K562 (cell line): Measurements from ENCODE around the gene DAPK1. TPM values are rescaled to one million over a fixed set of nuclear protein-coding genes. Genes with fewer than 3 reads are reported as not detected.

Experiments used
- ATAC-seq: fragments of 200-7000 bp; cut with Tn5 transposase; 3 replicates; pipeline ENCODE4 v1.9.1; 2020; ENCODE audit warnings: moderate library complexity
- BruUV-seq: library from RNA; stranded (reverse); fragments of 400-500 nt; replicated peaks from 2 replicates; lab custom pipeline; 2021; lab: Mats Ljungman, UMichigan
- CTCF ChIA-PET: fragments of 300-600 bp; formaldehyde crosslinking; extraction: SDS; loops from one replicate; lab custom pipeline; 2021; ENCODE audit warnings: low intra/inter-chr PET ratio; lab: Yijun Ruan, JAX
- POLR2A ChIA-PET: fragments of 300-600, 350-650 bp; sonication (Branson Sonifier 250); formaldehyde crosslinking; extraction: SDS; loops from one replicate; lab custom pipeline; 2021; ENCODE audit warnings: antibody characterized with exemption, inconsistent platforms; lab: Yijun Ruan, JAX
- DNase-seq, 4 experiments: peaks; one replicate each; pipeline versions ENCODE4 v3.0.0 to v3.0.0-alpha.2; 2011 to 2018; ENCODE audit warnings: low spot score in 3 of 4, mixed read lengths in 3 of 4; ENCODE audit errors: extremely low read depth in 1 of 4
- FAIRE-seq: peaks from 2 replicates; lab custom pipeline; 2011; peaks lifted over from hg19 to GRCh38; lab: Jason Lieb, UNC
- H2AFZ ChIP-seq: 2 replicates; pipeline ENCODE4 v1.6.0; 2011; ENCODE audit warnings: low read depth, low read length, control low read depth, inconsistent platforms
- H3K27ac ChIP-seq: fragments of 200-600 bp; 3 replicates; pipeline ENCODE4 v1.8.0; 2011; ENCODE audit warnings: low read depth, mild to moderate bottlenecking, control low read depth, inconsistent platforms, low read length, moderate library complexity, mixed read lengths; ENCODE audit errors: extremely low read depth
- H3K27me3 ChIP-seq, 2 experiments: fragments of 300-600 bp in 1 of 2; 2 replicates in 1 of 2; 3 replicates in 1 of 2; pipeline versions ENCODE4 v1.6.0 to v1.8.0; 2011; ENCODE audit warnings: inconsistent platforms in 2 of 2, low read length in 2 of 2, mild to moderate bottlenecking in 1 of 2, mixed read lengths in 1 of 2, moderate library complexity in 1 of 2; ENCODE audit not compliant: control insufficient read depth in 2 of 2, insufficient read depth in 2 of 2
- H3K36me3 ChIP-seq: fragments of 300-600 bp; 3 replicates; pipeline ENCODE4 v1.8.0; 2011; ENCODE audit warnings: mild to moderate bottlenecking, low read length, inconsistent platforms; ENCODE audit not compliant: control insufficient read depth, insufficient read depth
- H3K4me1 ChIP-seq, 2 experiments: fragments of 200-600 bp in 1 of 2; replicated peaks in 1 of 2; 2 replicates in 1 of 2; 3 replicates in 1 of 2; pipeline versions ENCODE4 v1.5.1 to v1.8.0; 2011; ENCODE audit warnings: inconsistent platforms in 2 of 2, low read length in 2 of 2, mild to moderate bottlenecking in 1 of 2, mixed read lengths in 1 of 2, moderate library complexity in 1 of 2; ENCODE audit not compliant: control insufficient read depth in 2 of 2, insufficient read depth in 2 of 2
- H3K4me2 ChIP-seq: 2 replicates; pipeline ENCODE4 v1.6.1; 2011; ENCODE audit warnings: low read length, control low read depth, inconsistent platforms, mixed read lengths; ENCODE audit not compliant: insufficient read depth
- H3K4me3 ChIP-seq: fragments of 200-600 bp; sonication (generic), shearing (Covaris generic); 2 replicates; pipeline ENCODE4 v1.5.1; 2016; ENCODE audit warnings: control low read depth, inconsistent platforms
- H3K79me2 ChIP-seq: fragments of 200-600 bp; 3 replicates; pipeline ENCODE4 v1.8.0; 2011; ENCODE audit warnings: low read length, inconsistent platforms; ENCODE audit not compliant: control insufficient read depth, insufficient read depth
- H3K9ac ChIP-seq, 2 experiments: 2 replicates each; pipeline versions ENCODE4 v1.6.0 to v1.6.1; 2011; ENCODE audit warnings: low read depth in 2 of 2, low read length in 2 of 2, control low read depth in 1 of 2, inconsistent platforms in 1 of 2, mild to moderate bottlenecking in 1 of 2, mixed read lengths in 1 of 2; ENCODE audit not compliant: insufficient read depth in 1 of 2
- H3K9me1 ChIP-seq: one replicate; pipeline ENCODE4 v1.6.0; 2011; ENCODE audit warnings: inconsistent platforms, mild to moderate bottlenecking, low read length, moderate library complexity; ENCODE audit not compliant: control insufficient read depth, insufficient read depth
- H3K9me3 ChIP-seq: replicated peaks from 2 replicates; pipeline ENCODE4 v1.5.1; 2011; ENCODE audit warnings: low read depth, low read length, inconsistent platforms; ENCODE audit not compliant: control insufficient read depth, insufficient read depth
- H4K20me1 ChIP-seq: replicated peaks from 2 replicates; pipeline ENCODE4 v1.6.1; 2011; ENCODE audit warnings: low read length, inconsistent platforms, mixed read lengths; ENCODE audit not compliant: control insufficient read depth, insufficient read depth
- DMBX1 ChIP-seq: fragments of 250-450 bp; sonication (Bioruptor Pico); IDR thresholded peaks from 2 replicates; pipeline ENCODE4 v1.8.0; 2022; ENCODE audit warnings: inconsistent platforms, mild to moderate bottlenecking, moderate library complexity, borderline replicate concordance
- E2F5 ChIP-seq: sonication (generic); formaldehyde crosslinking; IDR thresholded peaks from 2 replicates; pipeline ENCODE4 v1.8.0; 2022; ENCODE audit warnings: mild to moderate bottlenecking, missing genetic modification reagents
- GTF2A2 ChIP-seq: IDR thresholded peaks from 2 replicates; pipeline ENCODE4 v1.6.1; 2016; ENCODE audit warnings: mild to moderate bottlenecking, missing genetic modification characterization, missing compliant biosample characterization
- GTF3C2 ChIP-seq: IDR thresholded peaks from 3 replicates; pipeline ENCODE4 v1.6.1; 2011; ENCODE audit warnings: borderline replicate concordance, mild to moderate bottlenecking, moderate library complexity; ENCODE audit not compliant: insufficient read length; ENCODE audit errors: extremely low read depth
- RBM39 ChIP-seq: fragments of 200-400 bp; formaldehyde crosslinking; optimal IDR thresholded peaks from 2 replicates; pipeline ENCODE3; 2018; ENCODE audit warnings: low read depth, low read length
- STAG1 ChIP-seq: sonication (generic); formaldehyde crosslinking; IDR thresholded peaks from 2 replicates; pipeline ENCODE4 v1.5.0; 2020; ENCODE audit warnings: missing genetic modification reagents, borderline replicate concordance
- ZNF444 ChIP-seq: fragments of 250-450 bp; sonication (Bioruptor Pico); IDR thresholded peaks from 2 replicates; pipeline ENCODE4 v1.4.0; 2020; ENCODE audit warnings: mild to moderate bottlenecking, moderate library complexity
- ZNF57 ChIP-seq: fragments of 450-650 bp; formaldehyde crosslinking; IDR thresholded peaks from 2 replicates; pipeline ENCODE4 v1.4.0; 2020; ENCODE audit warnings: mild to moderate bottlenecking, moderate library complexity
- WGBS: fragments of 100-300 bp; shearing (Covaris generic); methylation state at CpG from one replicate; pipeline ENCODE4 v1.1.6; 2016; ENCODE audit warnings: low coverage, mixed read lengths; ENCODE audit not compliant: insufficient coverage; ENCODE audit errors: missing lambda C conversion rate; 5-methylcytosine and 5-hydroxymethylcytosine counted together
- in situ Hi-C: fragments of 300-500 bp; cut with MboI; formaldehyde crosslinking; loops from 4 replicates; pipeline ENCODE4 v1.15.0; 2018; ENCODE audit warnings: inconsistent platforms, mixed read lengths
- intact Hi-C: fragments of 100-400 bp; cut with micrococcal nuclease; formaldehyde crosslinking; loops from 2 replicates; pipeline ENCODE4 v1.14.2; 2022
- polyA plus RNA-seq, 8 experiments: library from polyadenylated mRNA; depleted of rRNA in 4 of 8; stranded (reverse) in 5 of 8; unstranded in 3 of 8; fragments of >200 nt; fragmentation: Nextera tagmentation in 2 of 8; fragmentation: Illumina TruSeq in 1 of 8; extraction: Ambion mirVana in 2 of 8; extraction: Trizol in 1 of 8; gene quantifications; 2 replicates each; pipeline versions ENCODE4 v1.2.1 to v1.2.3, GENCODE V29; 2011 to 2014; ENCODE audit warnings: inconsistent platforms in 1 of 8, missing spikeins in 1 of 8
- total RNA-seq, 7 experiments: library from RNA; depleted of rRNA in 6 of 7; stranded (reverse); fragments of >200 nt in 6 of 7; fragmentation: Illumina TruSeq in 2 of 7; extraction: Trizol in 2 of 7; gene quantifications; 2 replicates each; pipeline versions ENCODE4 v1.2.1 to v1.2.3, GENCODE V29; 2011 to 2021; ENCODE audit warnings: low replicate concordance in 1 of 7
- TF ChIP-seq, protein P1 (sequence below): fragments of 450-650 bp; formaldehyde crosslinking; IDR thresholded peaks from 2 replicates; pipeline ENCODE4 v1.4.0; 2020; ENCODE audit warnings: mild to moderate bottlenecking, mixed read lengths

Gene DAPK1
- total and polyA plus RNA-seq, 9 of the 15 experiments (the other 6 are each of a cell fraction or from before 2014, with no cell fraction given): 1.7 to 26.4 (median 15.8) TPM

DNA sequence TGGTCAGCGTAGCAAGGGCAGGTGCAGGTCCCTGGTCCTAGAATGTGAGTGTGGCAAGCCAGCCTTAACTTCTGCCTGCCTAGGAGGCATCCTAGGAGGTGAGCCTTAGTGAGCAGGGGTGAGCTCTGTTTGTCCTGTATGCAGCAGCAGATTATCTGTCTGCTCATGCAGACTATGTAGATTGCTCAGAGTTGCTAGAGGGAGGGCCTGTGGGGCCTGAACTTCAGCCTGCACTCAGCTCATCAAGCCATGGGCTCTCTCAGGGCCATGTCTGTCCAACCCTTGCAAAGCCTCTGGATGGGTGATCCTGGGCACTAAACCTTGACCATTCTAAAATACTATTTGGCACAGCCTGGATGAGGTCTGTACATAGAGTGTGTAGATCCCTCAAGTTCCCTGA lies 219.8 kb downstream of the DAPK1 start:
- no peak overlapping the region for H3K27ac ChIP-seq
- H4K20me1 ChIP-seq: no peaks in the 10 kb centered on the region
- H3K9me3 ChIP-seq: no peaks in the 10 kb centered on the region
- CTCF ChIA-PET: no interaction called here
- H3K4me1 ChIP-seq: peaks cover 14 to 41% of the 10 kb centered on the region in 2 experiments; a peak in 4 of 5 replicates
- DNase-seq: peak in 1 of 4 experiments; percentile 16
- no peaks in the 10 kb centered on the region for H3K27me3 ChIP-seq
- POLR2A ChIA-PET: interaction anchor here (0.7 to 1.6 kb wide), 2 partner anchors 7 to 9 kb away, joined by 3 to 6 read pairs; partner anchors contain the start of gene CTSL
- peak; percentile 34 for ATAC-seq
- no peak overlapping the region for H2AFZ ChIP-seq
- no peak overlapping the region for H3K9ac ChIP-seq
- H3K36me3 ChIP-seq: no peaks in the 10 kb centered on the region; the same call in 2 of the 3 replicates
- H3K79me2 ChIP-seq: no peaks in the 10 kb centered on the region
- no peak overlapping the region for H3K4me2 ChIP-seq
- 67% methylated on average over 1 of the region's 1 CpG for WGBS
- BruUV-seq: no TSS peak
- in situ Hi-C loops (no loop called here), intact Hi-C loops (no loop called here)
- no peak for FAIRE-seq
- H3K4me3 ChIP-seq: no peak overlapping the region
- peaks cover 3% of the 10 kb centered on the region for H3K9me1 ChIP-seq
- TF ChIP-seq GTF2A2 (tag) (no peak), E2F5 (CRISPR knock-in tag) (no peak), ZNF444 (no peak), ZNF57 (CRISPR knock-in tag) (no peak), DMBX1 (CRISPR knock-in tag) (no peak)

- POLR2A ChIA-PET: no interaction called here
Observed at GRCh38 chr9:87718231-87718630, 220.6 kb downstream of the DAPK1 start.

More at GRCh38 chr9:87718231-87718630, 220.6 kb downstream of the DAPK1 start:
- ATAC-seq: no peak
- TF ChIP-seq GTF3C2: no peak
- no peak for TF ChIP-seq STAG1
- no peak for TF ChIP-seq RBM39
- TF ChIP-seq, protein P1, sequence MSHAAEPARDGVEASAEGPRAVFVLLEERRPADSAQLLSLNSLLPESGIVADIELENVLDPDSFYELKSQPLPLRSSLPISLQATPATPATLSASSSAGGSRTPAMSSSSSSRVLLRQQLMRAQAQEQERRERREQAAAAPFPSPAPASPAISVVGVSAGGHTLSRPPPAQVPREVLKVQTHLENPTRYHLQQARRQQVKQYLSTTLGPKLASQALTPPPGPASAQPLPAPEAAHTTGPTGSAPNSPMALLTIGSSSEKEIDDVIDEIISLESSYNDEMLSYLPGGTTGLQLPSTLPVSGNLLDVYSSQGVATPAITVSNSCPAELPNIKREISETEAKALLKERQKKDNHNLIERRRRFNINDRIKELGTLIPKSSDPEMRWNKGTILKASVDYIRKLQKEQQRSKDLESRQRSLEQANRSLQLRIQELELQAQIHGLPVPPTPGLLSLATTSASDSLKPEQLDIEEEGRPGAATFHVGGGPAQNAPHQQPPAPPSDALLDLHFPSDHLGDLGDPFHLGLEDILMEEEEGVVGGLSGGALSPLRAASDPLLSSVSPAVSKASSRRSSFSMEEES (CRISPR knock-in tag): no peak
- TF ChIP-seq, all 486 proteins: peak for 0
- 86% methylated on average over 3 of the region's 3 CpGs for WGBS
- H3K4me3 ChIP-seq: no peak overlapping the region
- no peaks in the 10 kb centered on the region for H4K20me1 ChIP-seq
- CTCF ChIA-PET: no interaction called here
- H3K4me2 ChIP-seq: no peak overlapping the region
- intact Hi-C loops (no loop called here), in situ Hi-C loops (no loop called here)
- H3K79me2 ChIP-seq: no peaks in the 10 kb centered on the region
- no peak for DNase-seq
- H3K36me3 ChIP-seq: no peaks in the 10 kb centered on the region
- FAIRE-seq: no peak
- no peak overlapping the region for H2AFZ ChIP-seq
- BruUV-seq: no TSS peak
- no peaks in the 10 kb centered on the region for H3K9me1 ChIP-seq
- no peaks in the 10 kb centered on the region for H3K27me3 ChIP-seq
- no peak overlapping the region for H3K27ac ChIP-seq
- no peak overlapping the region for H3K9ac ChIP-seq
- H3K9me3 ChIP-seq: no peaks in the 10 kb centered on the region
- H3K4me1 ChIP-seq: peaks cover 8 to 33% of the 10 kb centered on the region in 2 experiments; a peak in 4 of 5 replicates
